H1 (cell line): Measurements from ENCODE around the gene ALDH7A1. TPM values are rescaled to one million over a fixed set of nuclear protein-coding genes. Genes with fewer than 3 reads are reported as not detected.

Experiments used
- CTCF ChIA-PET: fragments of 300-600 bp; sonication (Branson Sonifier 250); formaldehyde crosslinking; loops from one replicate; lab custom pipeline; 2021; ENCODE audit not compliant: partially characterized antibody; lab: Charles Lee
- POLR2A ChIA-PET: fragments of 300-600 bp; sonication (Branson Sonifier 250); formaldehyde crosslinking; loops from one replicate; lab custom pipeline; 2021; ENCODE audit warnings: inconsistent platforms; ENCODE audit not compliant: partially characterized antibody; lab: Charles Lee
- DNase-seq, 2 experiments: peaks; one replicate each; pipeline versions ENCODE4 v3.0.0 to v3.0.0-alpha.2; 2010 to 2022; ENCODE audit warnings: low spot score in 2 of 2, low read depth in 1 of 2, mixed read lengths in 1 of 2
- FAIRE-seq: peaks from 2 replicates; lab custom pipeline; 2011; peaks lifted over from hg19 to GRCh38; lab: Jason Lieb, UNC
- H2AFZ ChIP-seq: 2 replicates; pipeline ENCODE4 v1.8.1; 2012; ENCODE audit warnings: low read length, inconsistent platforms
- H2AK5ac ChIP-seq: 2 replicates; pipeline ENCODE4 v1.6.1; 2013; ENCODE audit warnings: low read depth, low read length
- H2BK120ac ChIP-seq: replicated peaks from 2 replicates; pipeline ENCODE3; 2013; ENCODE audit warnings: low read depth, low read length, inconsistent platforms
- H2BK12ac ChIP-seq: 2 replicates; pipeline ENCODE4 v1.6.1; 2013; ENCODE audit warnings: low read depth, low read length
- H2BK15ac ChIP-seq: 2 replicates; pipeline ENCODE4 v1.6.1; 2013; ENCODE audit warnings: low read length
- H2BK20ac ChIP-seq: 2 replicates; pipeline ENCODE4 v1.6.1; 2013; ENCODE audit warnings: low read length
- H2BK5ac ChIP-seq: 2 replicates; pipeline ENCODE4 v1.6.1; 2013; ENCODE audit warnings: low read depth, low read length
- H3K14ac ChIP-seq: 2 replicates; pipeline ENCODE4 v1.6.1; 2013; ENCODE audit warnings: inconsistent platforms; ENCODE audit not compliant: insufficient read length
- H3K18ac ChIP-seq: 2 replicates; pipeline ENCODE4 v1.6.1; 2013; ENCODE audit warnings: low read length; ENCODE audit errors: extremely low read depth
- H3K23ac ChIP-seq: 2 replicates; pipeline ENCODE4 v1.6.1; 2013; ENCODE audit warnings: inconsistent platforms; ENCODE audit not compliant: insufficient read length
- H3K23me2 ChIP-seq: 2 replicates; pipeline ENCODE4 v1.6.1; 2013; ENCODE audit warnings: low read depth, low read length
- H3K27ac ChIP-seq: 2 replicates; pipeline ENCODE4 v1.6.1; 2011; ENCODE audit warnings: low read depth, low read length, inconsistent platforms
- H3K27me3 ChIP-seq, 4 experiments: replicated peaks in 1 of 4; 1 replicate in 1 of 4; 2 replicates in 3 of 4; pipeline versions ENCODE4 v1.6.1 to v1.8.1; 2011 to 2013; ENCODE audit warnings: low read length in 3 of 4, mild to moderate bottlenecking in 3 of 4, inconsistent platforms in 2 of 4, mixed read lengths in 2 of 4, moderate library complexity in 1 of 4; ENCODE audit not compliant: control insufficient read depth in 3 of 4, insufficient read depth in 3 of 4; ENCODE audit errors: extremely low read depth in 1 of 4
- H3K36me3 ChIP-seq, 4 experiments: 2 replicates each; pipeline versions ENCODE4 v1.6.1 to v1.8.1; 2011 to 2013; ENCODE audit warnings: mild to moderate bottlenecking in 4 of 4, low read length in 3 of 4, moderate library complexity in 2 of 4, control low read depth in 1 of 4, inconsistent platforms in 1 of 4; ENCODE audit not compliant: insufficient read depth in 4 of 4, control insufficient read depth in 2 of 4
- H3K4ac ChIP-seq: replicated peaks from 2 replicates; pipeline ENCODE3; 2013; ENCODE audit warnings: low read length, low read depth, mixed read lengths, inconsistent platforms; ENCODE audit not compliant: insufficient read length
- H3K4me1 ChIP-seq, 4 experiments: replicated peaks in 1 of 4; 1 replicate in 1 of 4; 2 replicates in 3 of 4; pipeline versions ENCODE4 v1.6.1 to v1.8.1; 2011 to 2013; ENCODE audit warnings: low read length in 3 of 4, inconsistent platforms in 2 of 4, mixed read lengths in 1 of 4; ENCODE audit not compliant: insufficient read depth in 4 of 4, control insufficient read depth in 3 of 4
- H3K4me2 ChIP-seq, 2 experiments: 2 replicates each; pipeline versions ENCODE4 v1.6.1 to v1.8.1; 2011 to 2013; ENCODE audit warnings: low read depth in 2 of 2, low read length in 2 of 2, control low read depth in 1 of 2, inconsistent platforms in 1 of 2, mild to moderate bottlenecking in 1 of 2; ENCODE audit not compliant: insufficient read depth in 1 of 2
- H3K4me3 ChIP-seq, 4 experiments: fragments of 200-600, 300-600 bp in 1 of 4; sonication (generic), shearing (Covaris generic), sonication (Bioruptor Twin) in 1 of 4; 2 replicates each; pipeline versions ENCODE4 v1.5.1 to v1.8.1; 2011 to 2016; ENCODE audit warnings: low read length in 4 of 4, low read depth in 3 of 4, control low read depth in 2 of 4, inconsistent platforms in 2 of 4, mild to moderate bottlenecking in 2 of 4, mixed read lengths in 1 of 4, moderate library complexity in 1 of 4; ENCODE audit not compliant: insufficient read depth in 2 of 4; ENCODE audit errors: extremely low read depth in 1 of 4
- H3K56ac ChIP-seq: replicated peaks from 2 replicates; pipeline ENCODE3; 2013; ENCODE audit warnings: low read depth, mild to moderate bottlenecking, mixed read lengths, low read length, inconsistent platforms; ENCODE audit not compliant: insufficient read length
- H3K79me1 ChIP-seq: 2 replicates; pipeline ENCODE4 v1.6.1; 2013; ENCODE audit warnings: low read depth, low read length, control low read depth
- H3K79me2 ChIP-seq, 2 experiments: 2 replicates each; pipeline versions ENCODE4 v1.6.1 to v1.8.1; 2012 to 2013; ENCODE audit warnings: low read length in 2 of 2, mild to moderate bottlenecking in 2 of 2, inconsistent platforms in 1 of 2; ENCODE audit not compliant: insufficient read depth in 2 of 2, control insufficient read depth in 1 of 2
- H3K9ac ChIP-seq, 4 experiments: replicated peaks in 1 of 4; 1 replicate in 1 of 4; 2 replicates in 3 of 4; pipeline versions ENCODE4 v1.6.1 to v1.8.1; 2011 to 2013; ENCODE audit warnings: low read depth in 3 of 4, low read length in 3 of 4, control low read depth in 2 of 4, mild to moderate bottlenecking in 2 of 4, moderate library complexity in 2 of 4, inconsistent platforms in 1 of 4; ENCODE audit errors: extremely low read depth in 1 of 4
- H3K9me3 ChIP-seq, 2 experiments: 2 replicates each; pipeline versions ENCODE4 v1.6.1 to v1.8.1; 2012 to 2013; ENCODE audit warnings: mild to moderate bottlenecking in 2 of 2, moderate library complexity in 2 of 2, control low read depth in 1 of 2, inconsistent platforms in 1 of 2, low read depth in 1 of 2, low read length in 1 of 2, mixed read lengths in 1 of 2; ENCODE audit not compliant: insufficient read depth in 2 of 2
- H4K20me1 ChIP-seq, 2 experiments: replicated peaks in 1 of 2; 2 replicates each; pipeline versions ENCODE3 to v1.8.1; 2011 to 2013; ENCODE audit warnings: inconsistent platforms in 2 of 2, low read length in 2 of 2, mild to moderate bottlenecking in 1 of 2; ENCODE audit not compliant: insufficient read depth in 2 of 2, control insufficient read depth in 1 of 2
- H4K5ac ChIP-seq: 2 replicates; pipeline ENCODE4 v1.6.1; 2013; ENCODE audit warnings: low read length, low read depth, mixed read lengths, inconsistent platforms; ENCODE audit not compliant: insufficient read length
- H4K8ac ChIP-seq: 2 replicates; pipeline ENCODE4 v1.8.0; 2013; ENCODE audit warnings: mild to moderate bottlenecking, moderate library complexity, low read length, inconsistent platforms; ENCODE audit not compliant: insufficient read depth; ENCODE audit errors: extremely low read depth
- H4K91ac ChIP-seq: replicated peaks from 2 replicates; pipeline ENCODE3; 2013; ENCODE audit warnings: low read length, mixed read lengths, inconsistent platforms; ENCODE audit not compliant: insufficient read length
- CEBPB ChIP-seq: IDR thresholded peaks from 2 replicates; pipeline ENCODE4 v1.6.1; 2012; ENCODE audit warnings: low read depth, low read length
- CTBP2 ChIP-seq: IDR thresholded peaks from 2 replicates; pipeline ENCODE4 v1.7.0; 2011; ENCODE audit warnings: borderline replicate concordance, mild to moderate bottlenecking, moderate library complexity, mixed read lengths, low read length; ENCODE audit not compliant: insufficient read depth, insufficient read length
- WGBS, 2 experiments: shearing (Covaris generic) in 1 of 2; methylation state at CpG; one replicate each; pipeline versions ENCODE4 v1.1.6 to v1.1.7; 2013 to 2015; ENCODE audit warnings: low lambda C conversion rate in 2 of 2, mixed read lengths in 2 of 2, inconsistent platforms in 1 of 2, low coverage in 1 of 2, missing lambda C conversion rate in 1 of 2; ENCODE audit not compliant: insufficient replicate concordance in 2 of 2, insufficient coverage in 1 of 2, insufficient read length in 1 of 2; ENCODE audit errors: extremely low coverage in 1 of 2, missing lambda C conversion rate in 1 of 2; 5-methylcytosine and 5-hydroxymethylcytosine counted together
- polyA plus RNA-seq, 7 experiments: library from polyadenylated mRNA; depleted of rRNA in 3 of 7; stranded (reverse) in 5 of 7; unstranded in 2 of 7; fragments of >200 nt in 5 of 7; fragments of 200-250 nt in 2 of 7; gene quantifications; 1 replicate in 5 of 7; 2 replicates in 1 of 7; 4 replicates in 1 of 7; pipeline versions ENCODE4 v1.2.1 to v1.2.3, GENCODE V29; 2011 to 2013; ENCODE audit warnings: missing spikeins in 2 of 7, mixed read lengths in 2 of 7
- total RNA-seq: library from RNA; stranded (reverse); fragmentation: NEBNext Ultra II Directional; extraction: Animal tissue kit (Norgen Biotek cat#: 25700); gene quantifications from 2 replicates; pipeline ENCODE4 v1.2.1, GENCODE V29; 2021

ALDH7A1 gene
- total and polyA plus RNA-seq, 2 of the 8 experiments (the other 6 are each of a cell fraction or from before 2014, with no cell fraction given) = 99.6 to 225 TPM

GRCh38 chr5:126503602-126504104 is 91.4 kb downstream of the ALDH7A1 start:
- POLR2A ChIA-PET = no interaction called here
- no peak overlapping the region for H3K56ac ChIP-seq
- no peak overlapping the region for H3K4me2 ChIP-seq
- no peak overlapping the region for H2BK120ac ChIP-seq
- no peak for TF ChIP-seq CTBP2
- TF ChIP-seq CEBPB = peak; percentile 75
- TF ChIP-seq, all 59 proteins: peak for 1
- no peak overlapping the region for H3K4me3 ChIP-seq
- H3K4me1 ChIP-seq = no peaks in the 10 kb centered on the region; a peak in 1 of 7 replicates
- no peak overlapping the region for H2BK20ac ChIP-seq
- no peaks in the 10 kb centered on the region for H3K23me2 ChIP-seq
- no peak overlapping the region for H4K8ac ChIP-seq
- no peak overlapping the region for H2AK5ac ChIP-seq
- H3K27ac ChIP-seq = no peak overlapping the region
- H3K9me3 ChIP-seq = no peaks in the 10 kb centered on the region
- no peak overlapping the region for H3K23ac ChIP-seq
- H2BK15ac ChIP-seq = no peak overlapping the region
- no peaks in the 10 kb centered on the region for H3K27me3 ChIP-seq
- WGBS, 2 experiments = 81% methylated on average over 5 of the region's 5 CpGs; no CpG with 5 or more reads in 1 of the 2 experiments
- no peak overlapping the region for H4K5ac ChIP-seq
- DNase-seq (no peak), FAIRE-seq (no peak)
- no peak overlapping the region for H3K4ac ChIP-seq
- no peak overlapping the region for H4K91ac ChIP-seq
- CTCF ChIA-PET = interaction anchor here (1.4 to 1.5 kb wide), 2 partner anchors 148 to 165 kb away, joined by 3 to 5 read pairs; no protein-coding TSS in a partner anchor
- no peak overlapping the region for H3K9ac ChIP-seq
- H2AFZ ChIP-seq = no peak overlapping the region
- H3K18ac ChIP-seq = no peak overlapping the region
- H3K79me1 ChIP-seq = no peaks in the 10 kb centered on the region
- H4K20me1 ChIP-seq = no peaks in the 10 kb centered on the region
- no peaks in the 10 kb centered on the region for H3K36me3 ChIP-seq
- no peak overlapping the region for H3K14ac ChIP-seq
- no peak overlapping the region for H2BK5ac ChIP-seq
- no peak overlapping the region for H2BK12ac ChIP-seq
- H3K79me2 ChIP-seq = no peaks in the 10 kb centered on the region
